Neural progenitor cell (in vitro differentiated cells): ENCODE results near the gene CABP7. TPM values are rescaled to one million over a fixed set of nuclear protein-coding genes. Genes with fewer than 3 reads are reported as not detected.

Experiments
- DNase-seq: peaks from one replicate; pipeline ENCODE4 v3.0.0-alpha.2; 2016; ENCODE audit warnings: low spot score
- H2AFZ ChIP-seq: fragments of 200-600 bp; sonication (generic); replicated peaks from 2 replicates; pipeline ENCODE4 v1.6.1; 2016; ENCODE audit warnings: antibody characterized with exemption
- H3F3A ChIP-seq: fragments of 200-600 bp; sonication (generic); 2 replicates; pipeline ENCODE4 v1.6.1; 2016; ENCODE audit warnings: antibody characterized with exemption, low read depth
- H3K27ac ChIP-seq: fragments of 200-600 bp; sonication (generic); 2 replicates; pipeline ENCODE4 v1.5.1; 2016; ENCODE audit warnings: mild to moderate bottlenecking
- H3K27me3 ChIP-seq: fragments of 200-600 bp; sonication (generic); 2 replicates; pipeline ENCODE4 v1.6.1; 2016; ENCODE audit warnings: mild to moderate bottlenecking, moderate library complexity
- H3K36me3 ChIP-seq: fragments of 200-600 bp; sonication (generic); 2 replicates; pipeline ENCODE4 v1.5.1; 2016
- H3K4me1 ChIP-seq: fragments of 200-600 bp; sonication (generic); 2 replicates; pipeline ENCODE4 v1.6.1; 2016; ENCODE audit warnings: mixed run types
- H3K4me2 ChIP-seq: fragments of 200-600 bp; sonication (generic); 2 replicates; pipeline ENCODE4 v1.6.1; 2016
- H3K4me3 ChIP-seq: fragments of 200-600 bp; sonication (generic); 2 replicates; pipeline ENCODE4 v1.5.1; 2016
- H3K79me2 ChIP-seq: fragments of 200-600 bp; sonication (generic); 2 replicates; pipeline ENCODE4 v1.6.1; 2016; ENCODE audit warnings: low read depth
- H3K9ac ChIP-seq: fragments of 200-600 bp; sonication (generic); 2 replicates; pipeline ENCODE4 v1.6.1; 2016
- H3K9me3 ChIP-seq: fragments of 200-600 bp; sonication (generic); 2 replicates; pipeline ENCODE4 v1.5.1; 2016; ENCODE audit warnings: low read depth
- H4K20me1 ChIP-seq: fragments of 200-600 bp; sonication (generic); 2 replicates; pipeline ENCODE4 v1.6.1; 2016; ENCODE audit warnings: low read depth
- H3K27ac Mint-ChIP-seq: 3 replicates; pipeline ENCODE4 v1.8.0; 2021; ENCODE audit warnings: mixed read lengths
- H3K27me3 Mint-ChIP-seq: 2 replicates; pipeline ENCODE4 v1.8.0; 2022; ENCODE audit warnings: low read depth, mild to moderate bottlenecking, inconsistent platforms, moderate library complexity, mixed read lengths; ENCODE audit not compliant: insufficient read depth
- H3K36me3 Mint-ChIP-seq: 3 replicates; pipeline ENCODE4 v1.8.0; 2021; ENCODE audit warnings: mixed read lengths
- H3K4me1 Mint-ChIP-seq: 3 replicates; pipeline ENCODE4 v1.8.0; 2021; ENCODE audit warnings: mixed read lengths
- H3K4me3 Mint-ChIP-seq: 3 replicates; pipeline ENCODE4 v1.8.0; 2021; ENCODE audit warnings: mild to moderate bottlenecking, moderate library complexity, mixed read lengths
- H3K9me3 Mint-ChIP-seq: 3 replicates; pipeline ENCODE4 v1.8.0; 2020; ENCODE audit warnings: mixed read lengths
- EZH2 ChIP-seq: fragments of 200-600 bp; sonication (generic); IDR thresholded peaks from 2 replicates; pipeline ENCODE4 v1.6.1; 2017; ENCODE audit warnings: antibody characterized with exemption, mild to moderate bottlenecking, moderate library complexity
- EZH2phosphoT487 ChIP-seq: fragments of 200-600 bp; sonication (generic); IDR thresholded peaks from 2 replicates; pipeline ENCODE4 v1.6.1; 2017; ENCODE audit warnings: antibody characterized with exemption
- total RNA-seq: library from RNA; depleted of rRNA; stranded (reverse); fragments of >200 nt; gene quantifications from 2 replicates; pipeline ENCODE4 v1.2.3, GENCODE V29; 2015; ENCODE audit warnings: low replicate concordance
- TF ChIP-seq, protein P1 (sequence below): fragments of 200-600 bp; sonication (generic); IDR thresholded peaks from 2 replicates; pipeline ENCODE4 v1.5.1; 2017; ENCODE audit warnings: antibody characterized with exemption, mild to moderate bottlenecking

CABP7 gene
- total RNA-seq, 1 donor from 2014 or later, result not detected

DNA sequence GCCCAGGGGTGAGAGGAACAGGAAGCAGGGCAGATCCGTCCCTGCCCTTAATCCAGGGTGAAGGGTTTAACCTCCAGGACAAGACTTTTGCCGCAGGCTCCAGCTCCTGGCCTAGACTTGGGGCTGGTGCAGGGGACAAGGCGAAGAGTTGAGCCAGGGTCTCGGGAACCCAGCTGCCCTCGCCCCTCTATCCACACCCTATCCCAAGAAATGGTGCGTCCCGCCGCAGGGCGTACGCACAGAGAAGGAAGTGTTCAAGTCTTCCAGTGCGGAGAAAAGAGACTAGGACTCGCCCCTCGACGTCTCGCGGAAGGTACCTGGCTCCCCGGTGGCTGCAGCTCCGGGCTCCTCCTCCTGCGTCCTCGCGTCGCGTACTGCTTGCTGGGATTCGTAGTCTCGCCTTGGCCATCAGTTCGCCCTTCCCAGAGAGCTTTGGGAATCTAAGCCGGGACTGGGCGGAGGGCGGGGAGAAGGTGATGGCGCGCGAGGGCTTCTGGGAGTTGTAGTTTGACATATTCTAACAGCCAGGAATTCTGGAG is 46.9 kb downstream of the CABP7 start, which contains the start of gene ZMAT5:
Gene ZMAT5 (minus strand): TSS at position 376 of the 539 bp plus-strand sequence. CDS start 18,463 bp downstream, outside the sequence.
- Histone ChIP-seq H3K4me2 (peak within 1 kb of the TSS; percentile 85), H3K9me3 (no peaks in the 10 kb centered on the region), H3K27ac (peak within 1 kb of the TSS; percentile 92), H3K27me3 (no peaks in the 10 kb centered on the region), H2AFZ (peak within 1 kb of the TSS; percentile 100), H3F3A (peaks cover 11% of the 10 kb centered on the region), H3K4me1 (peaks cover 6% of the 10 kb centered on the region), H3K79me2 (peaks cover 31% of the 10 kb centered on the region), H3K36me3 (no peaks in the 10 kb centered on the region), H3K4me3 (peak within 1 kb of the TSS; percentile 76), H4K20me1 (peaks cover 4% of the 10 kb centered on the region), H3K9ac (peak within 1 kb of the TSS; percentile 85)
- no peak for TF ChIP-seq EZH2phosphoT487
- no peak for TF ChIP-seq EZH2
- TF ChIP-seq, protein P1, sequence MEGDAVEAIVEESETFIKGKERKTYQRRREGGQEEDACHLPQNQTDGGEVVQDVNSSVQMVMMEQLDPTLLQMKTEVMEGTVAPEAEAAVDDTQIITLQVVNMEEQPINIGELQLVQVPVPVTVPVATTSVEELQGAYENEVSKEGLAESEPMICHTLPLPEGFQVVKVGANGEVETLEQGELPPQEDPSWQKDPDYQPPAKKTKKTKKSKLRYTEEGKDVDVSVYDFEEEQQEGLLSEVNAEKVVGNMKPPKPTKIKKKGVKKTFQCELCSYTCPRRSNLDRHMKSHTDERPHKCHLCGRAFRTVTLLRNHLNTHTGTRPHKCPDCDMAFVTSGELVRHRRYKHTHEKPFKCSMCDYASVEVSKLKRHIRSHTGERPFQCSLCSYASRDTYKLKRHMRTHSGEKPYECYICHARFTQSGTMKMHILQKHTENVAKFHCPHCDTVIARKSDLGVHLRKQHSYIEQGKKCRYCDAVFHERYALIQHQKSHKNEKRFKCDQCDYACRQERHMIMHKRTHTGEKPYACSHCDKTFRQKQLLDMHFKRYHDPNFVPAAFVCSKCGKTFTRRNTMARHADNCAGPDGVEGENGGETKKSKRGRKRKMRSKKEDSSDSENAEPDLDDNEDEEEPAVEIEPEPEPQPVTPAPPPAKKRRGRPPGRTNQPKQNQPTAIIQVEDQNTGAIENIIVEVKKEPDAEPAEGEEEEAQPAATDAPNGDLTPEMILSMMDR, result no peak
- no peaks in the 10 kb centered on the region for H3K9me3 Mint-ChIP-seq
- peak; percentile 99 for DNase-seq
- peaks cover 11% of the 10 kb centered on the region for H3K36me3 Mint-ChIP-seq
- peaks cover 25% of the 10 kb centered on the region for H3K4me1 Mint-ChIP-seq
- H3K27me3 Mint-ChIP-seq, result peaks cover 8% of the 10 kb centered on the region
- H3K27ac Mint-ChIP-seq, result peak within 1 kb of the TSS; percentile 99
- H3K4me3 Mint-ChIP-seq, result peak within 1 kb of the TSS; percentile 100

DNA sequence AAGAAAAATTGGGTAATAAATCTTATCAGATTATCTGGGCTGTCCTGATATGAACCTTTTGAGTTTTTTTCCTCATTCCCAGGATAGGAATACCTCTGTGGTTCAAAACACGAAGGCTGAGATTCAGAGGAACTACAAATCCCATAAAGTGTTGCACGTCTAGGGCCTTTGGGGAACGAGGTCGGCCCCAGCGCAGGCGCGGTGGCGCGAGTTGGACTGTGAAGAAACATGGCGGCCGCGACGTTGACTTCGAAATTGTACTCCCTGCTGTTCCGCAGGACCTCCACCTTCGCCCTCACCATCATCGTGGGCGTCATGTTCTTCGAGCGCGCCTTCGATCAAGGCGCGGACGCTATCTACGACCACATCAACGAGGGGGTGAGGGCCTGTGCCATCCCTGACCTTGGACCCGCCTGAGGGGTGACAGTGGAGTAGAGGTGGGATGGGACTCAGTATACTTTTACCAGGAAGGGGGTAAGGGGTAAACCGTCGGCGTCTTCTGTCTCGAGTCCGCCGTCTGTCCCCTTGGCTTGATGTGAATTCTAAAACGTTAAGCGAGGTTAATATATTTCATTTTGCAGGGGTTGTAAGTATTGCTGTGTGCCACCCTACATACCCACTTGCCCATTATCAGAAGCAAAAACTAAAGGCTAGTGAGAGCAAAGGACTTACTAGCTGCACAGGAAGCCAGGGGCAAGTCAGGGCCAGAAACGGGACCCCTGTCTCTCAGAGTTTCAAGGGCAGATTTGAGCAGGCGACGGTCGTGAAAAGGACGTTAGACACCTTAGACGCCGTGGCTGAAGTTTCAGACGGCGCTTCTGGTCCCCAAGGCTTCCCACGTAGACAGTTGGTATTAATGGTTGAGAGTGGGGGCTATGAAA is 47.6 kb downstream of the CABP7 start, which contains the start of gene UQCR10:
Gene UQCR10 (plus strand): TSS at position 199 of the 881 bp plus-strand sequence. CDS start 30 bp downstream, at position 229.
- H4K20me1 ChIP-seq, result peaks cover 4% of the 10 kb centered on the region
- H3K9me3 ChIP-seq, result no peaks in the 10 kb centered on the region
- no peaks in the 10 kb centered on the region for H3K9me3 Mint-ChIP-seq
- H3K27me3 Mint-ChIP-seq, result peaks cover 8% of the 10 kb centered on the region
- no peaks in the 10 kb centered on the region for H3K36me3 ChIP-seq
- peak within 1 kb of the TSS; percentile 100 for H3K4me3 Mint-ChIP-seq
- TF ChIP-seq, protein P1, result no peak
- TF ChIP-seq EZH2phosphoT487 (no peak), EZH2 (no peak)
- peak within 1 kb of the TSS; percentile 85 for H3K4me2 ChIP-seq
- peaks cover 11% of the 10 kb centered on the region for H3K36me3 Mint-ChIP-seq
- peaks cover 31% of the 10 kb centered on the region for H3K79me2 ChIP-seq
- peak within 1 kb of the TSS; percentile 99 for H3K27ac Mint-ChIP-seq
- H3K4me1 ChIP-seq, result peaks cover 6% of the 10 kb centered on the region
- no peaks in the 10 kb centered on the region for H3K27me3 ChIP-seq
- peak within 1 kb of the TSS; percentile 92 for H3K27ac ChIP-seq
- DNase-seq, result peak; percentile 96
- H3F3A ChIP-seq, result peaks cover 11% of the 10 kb centered on the region
- peak within 1 kb of the TSS; percentile 85 for H3K9ac ChIP-seq
- peaks cover 25% of the 10 kb centered on the region for H3K4me1 Mint-ChIP-seq
- peak within 1 kb of the TSS; percentile 100 for H2AFZ ChIP-seq
- peak within 1 kb of the TSS; percentile 76 for H3K4me3 ChIP-seq

DNA sequence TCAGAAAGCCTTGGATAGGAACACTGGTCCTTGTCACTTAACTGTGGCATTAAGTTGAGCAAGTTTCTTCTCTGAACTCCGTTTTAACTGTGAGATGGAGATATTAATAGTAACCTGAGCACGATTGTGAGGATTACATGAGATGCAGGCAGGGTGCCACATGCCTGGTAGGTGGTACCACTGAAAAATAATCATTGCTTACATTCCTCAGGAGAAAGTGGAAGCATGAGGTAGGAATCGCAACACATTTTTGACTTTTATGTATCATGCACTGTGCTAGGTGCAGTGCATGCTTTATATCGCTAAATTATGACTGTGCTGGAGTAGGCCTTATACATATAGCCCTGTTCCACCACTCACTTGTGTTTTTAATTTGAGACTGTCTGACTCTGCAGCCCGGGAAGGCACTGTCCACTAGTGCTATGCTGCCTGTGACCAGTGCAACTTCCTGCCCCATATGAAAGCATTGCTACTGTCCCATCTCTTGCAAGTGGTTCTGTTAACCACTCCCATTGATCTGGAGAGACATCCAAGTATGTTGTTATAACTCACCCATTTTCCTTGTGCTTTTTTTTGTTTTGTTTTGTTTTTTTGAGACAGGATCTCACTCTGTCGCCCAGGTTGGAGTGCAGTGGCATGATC is 48.4 kb downstream of the CABP7 start:
- Mint-ChIP-seq H3K4me1 (peaks cover 25% of the 10 kb centered on the region), H3K27me3 (peaks cover 9% of the 10 kb centered on the region), H3K4me3 (peak overlapping the region; percentile 100), H3K36me3 (peaks cover 11% of the 10 kb centered on the region), H3K27ac (no peak overlapping the region), H3K9me3 (no peaks in the 10 kb centered on the region)
- Histone ChIP-seq H4K20me1 (peaks cover 4% of the 10 kb centered on the region), H3K4me3 (peak overlapping the region; percentile 76), H3K9me3 (no peaks in the 10 kb centered on the region), H3K9ac (peak overlapping the region; percentile 85), H3K4me2 (peak overlapping the region; percentile 85), H3K79me2 (peaks cover 31% of the 10 kb centered on the region), H3K36me3 (no peaks in the 10 kb centered on the region), H2AFZ (no peak overlapping the region), H3K4me1 (peaks cover 6% of the 10 kb centered on the region), H3K27ac (no peak overlapping the region), H3F3A (peaks cover 12% of the 10 kb centered on the region), H3K27me3 (no peaks in the 10 kb centered on the region)
- TF ChIP-seq EZH2phosphoT487 (no peak), EZH2 (no peak)
- TF ChIP-seq, protein P1, result no peak
- DNase-seq, result no peak
